GM12878 (cell line): ENCODE measurements around the gene SETD2. TPM values are rescaled to one million over a fixed set of nuclear protein-coding genes. Genes with fewer than 3 reads are reported as not detected.

Experiments
- ATAC-seq: fragments of 200-7000 bp; cut with Tn5 transposase; 3 replicates; pipeline ENCODE4 v1.9.1; 2020; ENCODE audit warnings: mild to moderate bottlenecking, moderate library complexity
- BruUV-seq: library from RNA; stranded (reverse); fragments of 400-500 nt; replicated peaks from 2 replicates; lab custom pipeline; 2021; lab: Mats Ljungman, UMichigan
- CTCF ChIA-PET: fragments of 300-600 bp; sonication (Branson Sonifier 250); formaldehyde crosslinking; extraction: SDS; loops from one replicate; lab custom pipeline; 2021; ENCODE audit warnings: inconsistent platforms; lab: Yijun Ruan, JAX
- POLR2A ChIA-PET: fragments of 350-600 bp; formaldehyde crosslinking; extraction: SDS; loops from one replicate; lab custom pipeline; 2021; ENCODE audit warnings: inconsistent platforms; lab: Charles Lee
- RAD21 ChIA-PET: fragments of 300-600 bp; sonication (Branson Sonifier 250); formaldehyde crosslinking; loops from one replicate; lab custom pipeline; 2023; ENCODE audit warnings: antibody characterized with exemption; ENCODE audit not compliant: unreplicated experiment; lab: Charles Lee
- SMC1A ChIA-PET: fragments of 300-600 bp; sonication (Branson Sonifier 250); formaldehyde crosslinking; loops from one replicate; lab custom pipeline; 2023; ENCODE audit not compliant: unreplicated experiment, uncharacterized antibody; lab: Charles Lee
- DNase-seq: peaks from one replicate; pipeline ENCODE4 v3.0.0-alpha.2; 2011; ENCODE audit warnings: low read depth, low spot score
- FAIRE-seq: peaks from 3 replicates; lab custom pipeline; 2011; peaks lifted over from hg19 to GRCh38; lab: Jason Lieb, UNC
- H2AFZ ChIP-seq: 2 replicates; pipeline ENCODE4 v1.6.0; 2011; ENCODE audit warnings: low read depth, low read length, control low read depth; ENCODE audit not compliant: control insufficient read depth
- H3K27ac ChIP-seq: 2 replicates; pipeline ENCODE4 v1.5.1; 2011; ENCODE audit warnings: control low read depth; ENCODE audit not compliant: control insufficient read depth, insufficient read depth
- H3K27me3 ChIP-seq, 2 experiments: replicated peaks in 1 of 2; 2 replicates each; pipeline versions ENCODE4 v1.6.0 to v1.6.1; 2011; ENCODE audit warnings: low read length in 1 of 2; ENCODE audit not compliant: control insufficient read depth in 2 of 2, insufficient read depth in 2 of 2
- H3K36me3 ChIP-seq, 2 experiments: 2 replicates each; pipeline ENCODE4 v1.5.1; 2011; ENCODE audit warnings: low read length in 1 of 2; ENCODE audit not compliant: control insufficient read depth in 2 of 2, insufficient read depth in 2 of 2
- H3K4me1 ChIP-seq: 2 replicates; pipeline ENCODE4 v1.6.1; 2011; ENCODE audit warnings: mild to moderate bottlenecking, low read length, moderate library complexity, mixed read lengths; ENCODE audit not compliant: control insufficient read depth, insufficient read depth
- H3K4me2 ChIP-seq: 2 replicates; pipeline ENCODE4 v1.6.0; 2011; ENCODE audit warnings: control low read depth; ENCODE audit not compliant: control insufficient read depth, insufficient read depth
- H3K4me3 ChIP-seq: fragments of 200-600 bp; sonication (generic); 2 replicates; pipeline ENCODE4 v1.5.1; 2016
- H3K79me2 ChIP-seq: 2 replicates; pipeline ENCODE4 v1.6.0; 2011; ENCODE audit warnings: low read length; ENCODE audit not compliant: control insufficient read depth, insufficient read depth
- H3K9ac ChIP-seq: 2 replicates; pipeline ENCODE4 v1.8.0; 2011; ENCODE audit warnings: low read length, control low read depth, mixed read lengths; ENCODE audit not compliant: control insufficient read depth, insufficient read depth
- H3K9me3 ChIP-seq: replicated peaks from 3 replicates; pipeline ENCODE4 v1.5.1; 2011; ENCODE audit warnings: mild to moderate bottlenecking, low read length; ENCODE audit not compliant: control insufficient read depth, insufficient read depth
- H4K20me1 ChIP-seq: 2 replicates; pipeline ENCODE4 v1.6.0; 2011; ENCODE audit not compliant: control insufficient read depth, insufficient read depth
- FOXK2 ChIP-seq: fragments of 450-650 bp; IDR thresholded peaks from 2 replicates; pipeline ENCODE4 v1.6.1; 2017; ENCODE audit warnings: mild to moderate bottlenecking, moderate library complexity
- GATAD2B ChIP-seq: fragments of 450-650 bp; conservative IDR thresholded peaks from 2 replicates; pipeline ENCODE4 v1.6.1; 2017; ENCODE audit warnings: low read depth, mild to moderate bottlenecking, moderate library complexity
- MTA2 ChIP-seq: fragments of 450-650 bp; IDR thresholded peaks from 2 replicates; pipeline ENCODE4 v1.6.1; 2016; ENCODE audit warnings: low read depth, mild to moderate bottlenecking, moderate library complexity
- NFYA ChIP-seq: IDR thresholded peaks from 2 replicates; pipeline ENCODE4 v1.6.1; 2011; ENCODE audit warnings: low read depth, mild to moderate bottlenecking, low read length, improper control_type of control experiment, borderline replicate concordance
- NR2C1 ChIP-seq: fragments of 450-650 bp; IDR thresholded peaks from 2 replicates; pipeline ENCODE4 v1.6.1; 2017; ENCODE audit warnings: antibody characterized with exemption, mild to moderate bottlenecking, moderate library complexity
- NR2F1 ChIP-seq: fragments of 450-650 bp; conservative IDR thresholded peaks from 2 replicates; pipeline ENCODE4 v1.6.1; 2017; ENCODE audit warnings: mild to moderate bottlenecking
- RBBP5 ChIP-seq: fragments of 200-600 bp; sonication (generic); conservative IDR thresholded peaks from 2 replicates; pipeline ENCODE4 v1.6.1; 2016
- WGBS: methylation state at CpG from one replicate; pipeline ENCODE4 v1.1.6; 2016; ENCODE audit warnings: low lambda C conversion rate; ENCODE audit not compliant: insufficient replicate concordance, insufficient coverage; ENCODE audit errors: missing lambda C conversion rate; 5-methylcytosine and 5-hydroxymethylcytosine counted together
- in situ Hi-C: fragments of 300-500 bp; cut with MboI; formaldehyde crosslinking; loops from 9 replicates; pipeline ENCODE4 v1.14.3; 2018; ENCODE audit warnings: mixed read lengths
- intact Hi-C: fragments of 100-400 bp; cut with micrococcal nuclease; formaldehyde crosslinking; loops from one replicate; pipeline ENCODE4 v1.14.2; 2022; ENCODE audit not compliant: unreplicated experiment
- polyA plus RNA-seq, 11 experiments: library from polyadenylated mRNA; depleted of rRNA in 4 of 11; unstranded in 6 of 11; stranded (reverse) in 5 of 11; fragments of >200 nt; fragmentation: Nextera tagmentation in 4 of 11; fragmentation: Illumina TruSeq in 1 of 11; extraction: Ambion mirVana in 4 of 11; extraction: Trizol in 1 of 11; gene quantifications; 1 replicate in 1 of 11; 2 replicates in 10 of 11; pipeline versions ENCODE4 v1.2.1 to v1.2.3, GENCODE V29; 2011 to 2016; ENCODE audit warnings: inconsistent platforms in 2 of 11, missing spikeins in 2 of 11, low read depth in 1 of 11
- total RNA-seq, 4 experiments: library from RNA; depleted of rRNA in 3 of 4; stranded (reverse); fragments of >200 nt in 3 of 4; fragmentation: Illumina TruSeq in 1 of 4; extraction: Trizol in 1 of 4; gene quantifications; 2 replicates each; pipeline versions ENCODE4 v1.2.1 to v1.2.3, GENCODE V29; 2013 to 2021
- TF ChIP-seq, protein P1 (sequence below): fragments of 450-650 bp; IDR thresholded peaks from 2 replicates; pipeline ENCODE4 v1.6.1; 2017; ENCODE audit warnings: mild to moderate bottlenecking, moderate library complexity
- TF ChIP-seq, protein P2 (sequence below), 3 experiments: IDR thresholded peaks in 2 of 3; conservative IDR thresholded peaks in 1 of 3; 2 replicates each; pipeline ENCODE4 v1.5.1; 2011; ENCODE audit warnings: low read depth in 3 of 3, low read length in 3 of 3, mild to moderate bottlenecking in 3 of 3, control low read depth in 2 of 3, moderate library complexity in 2 of 3, inconsistent platforms in 1 of 3, mixed read lengths in 1 of 3; ENCODE audit not compliant: control insufficient read depth in 2 of 3, insufficient read depth in 1 of 3; ENCODE audit errors: extremely low read depth in 1 of 3
- TF ChIP-seq, protein P3 (sequence below): fragments of 450-650 bp; IDR thresholded peaks from 2 replicates; pipeline ENCODE4 v1.6.1; 2017; ENCODE audit warnings: mild to moderate bottlenecking, moderate library complexity

Gene SETD2
- total and polyA plus RNA-seq, 10 of the 15 experiments (the other 5 are each of a cell fraction or from before 2014, with no cell fraction given) = 8.4 to 44.9 (median 24.5) TPM

DNA sequence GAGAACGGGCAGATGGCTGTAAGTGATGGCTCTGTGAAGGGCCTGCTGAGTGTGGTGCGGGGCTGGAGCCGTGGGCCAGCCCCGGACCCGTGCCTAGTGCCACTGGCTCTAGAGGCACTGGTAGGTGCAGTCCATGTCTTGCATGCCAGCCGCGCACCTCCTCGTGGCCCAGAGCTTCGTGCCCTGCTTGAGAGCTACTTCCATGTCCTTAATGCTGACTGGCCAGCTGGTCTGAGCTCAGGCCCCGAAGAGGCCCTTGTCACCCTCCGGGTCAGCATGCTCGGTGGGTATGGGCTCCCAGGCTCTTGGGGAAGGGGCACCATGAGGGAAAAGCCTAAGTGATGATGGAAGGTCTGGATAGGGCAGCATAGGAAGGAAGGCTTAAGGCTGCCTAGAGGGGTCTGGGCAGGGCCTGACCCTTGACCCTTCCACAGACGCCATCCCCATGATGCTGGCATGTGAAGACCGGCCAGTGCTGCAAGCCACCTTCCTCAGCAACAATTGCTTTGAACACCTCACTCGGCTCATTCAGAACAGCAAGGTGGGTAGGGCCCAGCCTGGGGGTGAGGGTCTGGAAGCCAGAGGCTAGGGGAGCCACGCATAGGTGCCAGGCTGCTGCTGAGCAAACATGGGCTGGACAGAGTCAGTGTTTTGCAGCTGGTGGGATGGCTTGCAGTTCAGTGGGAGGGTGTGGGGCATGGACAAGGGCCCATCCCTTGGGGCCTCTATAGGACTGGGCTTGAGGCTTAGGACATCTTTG is 172.3 kb downstream of the SETD2 start:
- Histone ChIP-seq H4K20me1 (no peaks in the 10 kb centered on the region), H3K9ac (no peak overlapping the region), H3K36me3 (peaks cover 17 to 24% of the 10 kb centered on the region in 2 experiments; a peak in 3 of 4 replicates), H3K79me2 (peaks cover 33% of the 10 kb centered on the region), H3K9me3 (no peaks in the 10 kb centered on the region), H3K27ac (peak overlapping the region; percentile 89), H2AFZ (no peak overlapping the region), H3K4me1 (peaks cover 51% of the 10 kb centered on the region), H3K4me3 (no peak overlapping the region), H3K4me2 (peak overlapping the region; percentile 67), H3K27me3 (no peaks in the 10 kb centered on the region)
- no TSS peak for BruUV-seq
- intact Hi-C loops (no loop called here), in situ Hi-C loops (no loop called here)
- DNase-seq (no peak), FAIRE-seq (no peak), ATAC-seq (no peak)
- WGBS = 93% methylated on average over 16 of the region's 16 CpGs
- SMC1A ChIA-PET = interaction anchor here (0.8 to 1.6 kb wide), 7 partner anchors 37 to 332 kb away, joined by 3 to 6 read pairs (median 4); no protein-coding TSS in a partner anchor
- RAD21 ChIA-PET = interaction anchor here (0.8 to 1.4 kb wide), 3 partner anchors 13 to 65 kb away, joined by 3 read pairs; no protein-coding TSS in a partner anchor
- POLR2A ChIA-PET = interaction anchor here (0.6 to 1.4 kb wide), 4 partner anchors 16 to 1911 kb away, joined by 3 to 5 read pairs (median 4); partner anchors contain the start of gene CCDC12
- CTCF ChIA-PET = interaction anchor here (0.9 to 1.5 kb wide), 6 partner anchors 10 to 82 kb away, joined by 3 to 6 read pairs (median 4); no protein-coding TSS in a partner anchor
- TF ChIP-seq, protein P1, sequence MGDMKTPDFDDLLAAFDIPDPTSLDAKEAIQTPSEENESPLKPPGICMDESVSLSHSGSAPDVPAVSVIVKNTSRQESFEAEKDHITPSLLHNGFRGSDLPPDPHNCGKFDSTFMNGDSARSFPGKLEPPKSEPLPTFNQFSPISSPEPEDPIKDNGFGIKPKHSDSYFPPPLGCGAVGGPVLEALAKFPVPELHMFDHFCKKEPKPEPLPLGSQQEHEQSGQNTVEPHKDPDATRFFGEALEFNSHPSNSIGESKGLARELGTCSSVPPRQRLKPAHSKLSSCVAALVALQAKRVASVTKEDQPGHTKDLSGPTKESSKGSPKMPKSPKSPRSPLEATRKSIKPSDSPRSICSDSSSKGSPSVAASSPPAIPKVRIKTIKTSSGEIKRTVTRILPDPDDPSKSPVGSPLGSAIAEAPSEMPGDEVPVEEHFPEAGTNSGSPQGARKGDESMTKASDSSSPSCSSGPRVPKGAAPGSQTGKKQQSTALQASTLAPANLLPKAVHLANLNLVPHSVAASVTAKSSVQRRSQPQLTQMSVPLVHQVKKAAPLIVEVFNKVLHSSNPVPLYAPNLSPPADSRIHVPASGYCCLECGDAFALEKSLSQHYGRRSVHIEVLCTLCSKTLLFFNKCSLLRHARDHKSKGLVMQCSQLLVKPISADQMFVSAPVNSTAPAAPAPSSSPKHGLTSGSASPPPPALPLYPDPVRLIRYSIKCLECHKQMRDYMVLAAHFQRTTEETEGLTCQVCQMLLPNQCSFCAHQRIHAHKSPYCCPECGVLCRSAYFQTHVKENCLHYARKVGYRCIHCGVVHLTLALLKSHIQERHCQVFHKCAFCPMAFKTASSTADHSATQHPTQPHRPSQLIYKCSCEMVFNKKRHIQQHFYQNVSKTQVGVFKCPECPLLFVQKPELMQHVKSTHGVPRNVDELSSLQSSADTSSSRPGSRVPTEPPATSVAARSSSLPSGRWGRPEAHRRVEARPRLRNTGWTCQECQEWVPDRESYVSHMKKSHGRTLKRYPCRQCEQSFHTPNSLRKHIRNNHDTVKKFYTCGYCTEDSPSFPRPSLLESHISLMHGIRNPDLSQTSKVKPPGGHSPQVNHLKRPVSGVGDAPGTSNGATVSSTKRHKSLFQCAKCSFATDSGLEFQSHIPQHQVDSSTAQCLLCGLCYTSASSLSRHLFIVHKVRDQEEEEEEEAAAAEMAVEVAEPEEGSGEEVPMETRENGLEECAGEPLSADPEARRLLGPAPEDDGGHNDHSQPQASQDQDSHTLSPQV = no peak
- TF ChIP-seq, protein P2, sequence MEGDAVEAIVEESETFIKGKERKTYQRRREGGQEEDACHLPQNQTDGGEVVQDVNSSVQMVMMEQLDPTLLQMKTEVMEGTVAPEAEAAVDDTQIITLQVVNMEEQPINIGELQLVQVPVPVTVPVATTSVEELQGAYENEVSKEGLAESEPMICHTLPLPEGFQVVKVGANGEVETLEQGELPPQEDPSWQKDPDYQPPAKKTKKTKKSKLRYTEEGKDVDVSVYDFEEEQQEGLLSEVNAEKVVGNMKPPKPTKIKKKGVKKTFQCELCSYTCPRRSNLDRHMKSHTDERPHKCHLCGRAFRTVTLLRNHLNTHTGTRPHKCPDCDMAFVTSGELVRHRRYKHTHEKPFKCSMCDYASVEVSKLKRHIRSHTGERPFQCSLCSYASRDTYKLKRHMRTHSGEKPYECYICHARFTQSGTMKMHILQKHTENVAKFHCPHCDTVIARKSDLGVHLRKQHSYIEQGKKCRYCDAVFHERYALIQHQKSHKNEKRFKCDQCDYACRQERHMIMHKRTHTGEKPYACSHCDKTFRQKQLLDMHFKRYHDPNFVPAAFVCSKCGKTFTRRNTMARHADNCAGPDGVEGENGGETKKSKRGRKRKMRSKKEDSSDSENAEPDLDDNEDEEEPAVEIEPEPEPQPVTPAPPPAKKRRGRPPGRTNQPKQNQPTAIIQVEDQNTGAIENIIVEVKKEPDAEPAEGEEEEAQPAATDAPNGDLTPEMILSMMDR (IDR thresholded peaks at IDR 0.05 in 2 of 3, conservative IDR thresholded peaks at IDR 0.05 in 1 of 3; ENCODE audit: control insufficient read depth in 2 of 3, extremely low read depth in 1 of 3, insufficient read depth in 1 of 3, low read depth in 3 of 3, low read length in 3 of 3) = no peak
- TF ChIP-seq MTA2 (no peak), NR2C1 (0 out of 2 replicates have a peak, but pooled peaks have one; percentile 12), FOXK2 (no peak), GATAD2B (no peak), NFYA (no peak), NR2F1 (peak; percentile 45; the same call in 1 of the 2 replicates), RBBP5 (no peak)
- TF ChIP-seq, protein P3, sequence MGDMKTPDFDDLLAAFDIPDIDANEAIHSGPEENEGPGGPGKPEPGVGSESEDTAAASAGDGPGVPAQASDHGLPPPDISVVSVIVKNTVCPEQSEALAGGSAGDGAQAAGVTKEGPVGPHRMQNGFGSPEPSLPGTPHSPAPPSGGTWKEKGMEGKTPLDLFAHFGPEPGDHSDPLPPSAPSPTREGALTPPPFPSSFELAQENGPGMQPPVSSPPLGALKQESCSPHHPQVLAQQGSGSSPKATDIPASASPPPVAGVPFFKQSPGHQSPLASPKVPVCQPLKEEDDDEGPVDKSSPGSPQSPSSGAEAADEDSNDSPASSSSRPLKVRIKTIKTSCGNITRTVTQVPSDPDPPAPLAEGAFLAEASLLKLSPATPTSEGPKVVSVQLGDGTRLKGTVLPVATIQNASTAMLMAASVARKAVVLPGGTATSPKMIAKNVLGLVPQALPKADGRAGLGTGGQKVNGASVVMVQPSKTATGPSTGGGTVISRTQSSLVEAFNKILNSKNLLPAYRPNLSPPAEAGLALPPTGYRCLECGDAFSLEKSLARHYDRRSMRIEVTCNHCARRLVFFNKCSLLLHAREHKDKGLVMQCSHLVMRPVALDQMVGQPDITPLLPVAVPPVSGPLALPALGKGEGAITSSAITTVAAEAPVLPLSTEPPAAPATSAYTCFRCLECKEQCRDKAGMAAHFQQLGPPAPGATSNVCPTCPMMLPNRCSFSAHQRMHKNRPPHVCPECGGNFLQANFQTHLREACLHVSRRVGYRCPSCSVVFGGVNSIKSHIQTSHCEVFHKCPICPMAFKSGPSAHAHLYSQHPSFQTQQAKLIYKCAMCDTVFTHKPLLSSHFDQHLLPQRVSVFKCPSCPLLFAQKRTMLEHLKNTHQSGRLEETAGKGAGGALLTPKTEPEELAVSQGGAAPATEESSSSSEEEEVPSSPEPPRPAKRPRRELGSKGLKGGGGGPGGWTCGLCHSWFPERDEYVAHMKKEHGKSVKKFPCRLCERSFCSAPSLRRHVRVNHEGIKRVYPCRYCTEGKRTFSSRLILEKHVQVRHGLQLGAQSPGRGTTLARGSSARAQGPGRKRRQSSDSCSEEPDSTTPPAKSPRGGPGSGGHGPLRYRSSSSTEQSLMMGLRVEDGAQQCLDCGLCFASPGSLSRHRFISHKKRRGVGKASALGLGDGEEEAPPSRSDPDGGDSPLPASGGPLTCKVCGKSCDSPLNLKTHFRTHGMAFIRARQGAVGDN = no peak
